Gastroesophageal sphincter (tissue), 4 donors: ENCODE measurements around the gene KCP. TPM values are rescaled to one million over a fixed set of nuclear protein-coding genes. Genes with fewer than 3 reads are reported as not detected.
A peak's percentile ranks its signal among the peaks of the same experiment; 100 is the strongest.

Experiments
- ATAC-seq: fragments of 150-250 bp; one replicate; pipeline ENCODE4 v1.9.1; 2016; ENCODE audit warnings: mild to moderate bottlenecking, moderate library complexity
- H3K27ac ChIP-seq, 4 donors: fragments of 200-600 bp; sonication (generic) in 3 of 4; 1 replicate in 3 of 4; 2 replicates in 1 of 4; pipeline ENCODE4 v1.5.1; 2016 to 2019
- H3K27me3 ChIP-seq: fragments of 200-600 bp; sonication (generic); one replicate; pipeline ENCODE4 v1.5.1; 2019
- H3K36me3 ChIP-seq, 2 donors: fragments of 200-600 bp; sonication (generic); one replicate each; pipeline ENCODE4 v1.5.1; 2019; ENCODE audit warnings: control low read depth in 1 of 2
- H3K4me1 ChIP-seq, 3 donors: fragments of 200-600 bp; sonication (generic); 1 replicate in 2 of 3; 2 replicates in 1 of 3; pipeline ENCODE4 v1.5.1; 2016 to 2019; ENCODE audit warnings: control low read depth in 2 of 3
- H3K4me3 ChIP-seq, 2 donors: fragments of 200-600 bp; sonication (generic); one replicate each; pipeline ENCODE4 v1.5.1; 2019; ENCODE audit warnings: mild to moderate bottlenecking in 1 of 2, moderate library complexity in 1 of 2
- H3K9me3 ChIP-seq, 3 donors: fragments of 200-600 bp; sonication (generic); one replicate each; pipeline ENCODE4 v1.5.1; 2017 to 2019; ENCODE audit warnings: control low read depth in 2 of 3
- EP300 ChIP-seq: sonication (generic); formaldehyde crosslinking; IDR thresholded peaks from one replicate; pipeline ENCODE4 v1.6.1; 2017; ENCODE audit warnings: antibody characterized with exemption, mild to moderate bottlenecking
- POLR2A ChIP-seq, 2 donors: fragments of 450-650 bp; IDR thresholded peaks; one replicate each; pipeline ENCODE4 v1.6.1; 2017; ENCODE audit warnings: antibody characterized with exemption in 2 of 2, mild to moderate bottlenecking in 2 of 2, moderate library complexity in 1 of 2
- POLR2AphosphoS5 ChIP-seq: sonication (generic); formaldehyde crosslinking; IDR thresholded peaks from one replicate; pipeline ENCODE4 v1.6.1; 2017; ENCODE audit warnings: antibody characterized with exemption
- WGBS, 2 donors: methylation state at CpG; one replicate each; pipeline ENCODE4 v1.1.5; 2018; ENCODE audit warnings: low coverage in 1 of 2; 5-methylcytosine and 5-hydroxymethylcytosine counted together
- total RNA-seq, 4 donors: library from RNA; depleted of rRNA; stranded (reverse); fragments of >200 nt; gene quantifications; one replicate each; pipeline ENCODE4 v1.1.0, GENCODE V29; 2016
- TF ChIP-seq, protein P1 (sequence below), 4 experiments: fragments of 200-600 bp in 2 of 4; fragments of 450-650 bp in 2 of 4; sonication (generic) in 1 of 4; IDR thresholded peaks; one replicate each; pipeline ENCODE4 v1.5.1; 2017 to 2019; ENCODE audit warnings: antibody characterized with exemption in 4 of 4, mild to moderate bottlenecking in 2 of 4, moderate library complexity in 2 of 4

The KCP gene
- total RNA-seq, 4 donors from 2014 or later = 0.31 to 0.67 TPM; not detected in 2

DNA sequence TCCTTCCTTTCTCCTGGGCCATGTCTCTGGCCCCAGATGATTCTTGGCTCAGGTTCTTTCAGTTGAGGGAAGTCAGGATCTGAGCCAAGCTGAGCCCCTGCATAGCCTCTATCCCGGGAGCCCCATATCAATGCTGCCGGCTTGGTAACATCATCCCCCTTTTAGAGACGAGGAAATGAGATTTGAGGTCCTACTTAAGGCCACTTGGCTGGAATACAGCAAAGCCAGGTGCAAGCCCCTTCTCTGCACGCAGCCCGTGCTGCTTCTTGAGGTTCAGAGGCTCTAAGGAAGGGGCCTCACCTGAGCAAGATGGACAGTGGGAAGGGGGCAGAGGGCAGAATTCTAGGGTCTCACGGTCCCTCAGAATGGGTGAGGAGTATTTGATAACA, 24.8 kb upstream of the KCP start:
- H3K27ac ChIP-seq = peak overlapping the region in 1 of 4 donors; percentile 6
- 45 to 100% methylated on average over 1 to 4 of the region's 6 CpGs for WGBS, 2 donors

DNA sequence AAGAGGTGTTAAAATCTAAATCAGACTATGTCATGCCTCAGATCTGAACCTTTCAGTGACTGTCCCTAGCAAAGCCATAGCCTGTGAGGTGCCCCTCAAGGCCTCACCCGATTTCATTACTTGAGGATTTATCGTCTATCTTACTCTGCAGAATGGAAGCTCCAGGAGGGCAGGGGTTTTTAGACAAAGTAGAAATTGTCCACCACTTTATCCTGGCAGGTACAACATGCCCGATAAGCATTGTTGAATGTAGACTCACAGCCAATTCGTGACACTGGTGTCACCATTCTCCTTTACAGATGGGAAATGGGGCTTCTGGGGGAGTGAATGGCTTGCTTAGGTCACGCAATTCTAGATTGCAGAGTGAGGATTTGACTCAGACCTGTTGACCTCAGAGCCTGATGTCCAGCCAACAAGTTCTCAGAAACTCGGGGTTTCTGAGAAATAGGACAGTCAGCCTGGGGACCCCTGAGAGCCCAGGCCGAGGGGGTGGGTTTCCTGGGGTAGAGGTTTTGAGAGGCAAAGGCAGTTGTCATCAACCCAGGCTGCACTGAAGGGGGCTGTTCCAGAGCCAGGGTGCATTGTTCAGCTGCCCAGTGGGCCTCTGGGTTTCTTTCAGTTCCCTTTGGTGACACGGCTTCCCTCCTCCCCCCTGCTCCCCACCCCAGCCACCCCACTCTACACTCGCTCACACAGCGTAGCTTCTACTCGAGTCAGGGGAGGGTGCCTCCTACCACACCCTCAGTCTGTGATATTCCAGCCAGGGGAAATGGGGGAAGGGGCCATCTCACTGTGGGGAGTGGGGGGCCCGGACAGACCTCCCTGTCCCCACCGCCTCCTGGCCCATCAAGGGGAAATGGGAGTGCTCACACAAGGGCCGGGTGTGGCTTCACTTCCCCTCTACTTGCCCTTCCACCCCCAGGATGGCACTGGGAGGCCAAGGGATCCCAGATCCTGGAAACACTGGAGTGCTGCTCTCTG, 24.1 kb upstream of the KCP start:
- peaks cover 62% of the 10 kb centered on the region for H3K27me3 ChIP-seq
- peak overlapping the region in 1 of 4 donors; percentile 6 for H3K27ac ChIP-seq
- TF ChIP-seq, protein P1, sequence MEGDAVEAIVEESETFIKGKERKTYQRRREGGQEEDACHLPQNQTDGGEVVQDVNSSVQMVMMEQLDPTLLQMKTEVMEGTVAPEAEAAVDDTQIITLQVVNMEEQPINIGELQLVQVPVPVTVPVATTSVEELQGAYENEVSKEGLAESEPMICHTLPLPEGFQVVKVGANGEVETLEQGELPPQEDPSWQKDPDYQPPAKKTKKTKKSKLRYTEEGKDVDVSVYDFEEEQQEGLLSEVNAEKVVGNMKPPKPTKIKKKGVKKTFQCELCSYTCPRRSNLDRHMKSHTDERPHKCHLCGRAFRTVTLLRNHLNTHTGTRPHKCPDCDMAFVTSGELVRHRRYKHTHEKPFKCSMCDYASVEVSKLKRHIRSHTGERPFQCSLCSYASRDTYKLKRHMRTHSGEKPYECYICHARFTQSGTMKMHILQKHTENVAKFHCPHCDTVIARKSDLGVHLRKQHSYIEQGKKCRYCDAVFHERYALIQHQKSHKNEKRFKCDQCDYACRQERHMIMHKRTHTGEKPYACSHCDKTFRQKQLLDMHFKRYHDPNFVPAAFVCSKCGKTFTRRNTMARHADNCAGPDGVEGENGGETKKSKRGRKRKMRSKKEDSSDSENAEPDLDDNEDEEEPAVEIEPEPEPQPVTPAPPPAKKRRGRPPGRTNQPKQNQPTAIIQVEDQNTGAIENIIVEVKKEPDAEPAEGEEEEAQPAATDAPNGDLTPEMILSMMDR (IDR thresholded peaks at IDR 0.05) = no peak
- no peak for TF ChIP-seq EP300
- TF ChIP-seq POLR2AphosphoS5 = no peak
- no peak for TF ChIP-seq POLR2A (IDR thresholded peaks at IDR 0.05)

More for the DNA sequence above, 24.8 kb upstream of the KCP start:
- Histone ChIP-seq H3K36me3 (no peaks in the 10 kb centered on the region), H3K4me1 (peaks cover 0 to 21% (median 10%) of the 10 kb centered on the region in 3 donors), H3K9me3 (no peaks in the 10 kb centered on the region), H3K4me3 (no peak overlapping the region), H3K27me3 (peaks cover 65% of the 10 kb centered on the region)
- no peak for ATAC-seq
- TF ChIP-seq EP300 (no peak), POLR2AphosphoS5 (no peak), POLR2A (IDR thresholded peaks at IDR 0.05) (no peak)
- TF ChIP-seq, protein P1 (IDR thresholded peaks at IDR 0.05) = no peak

DNA sequence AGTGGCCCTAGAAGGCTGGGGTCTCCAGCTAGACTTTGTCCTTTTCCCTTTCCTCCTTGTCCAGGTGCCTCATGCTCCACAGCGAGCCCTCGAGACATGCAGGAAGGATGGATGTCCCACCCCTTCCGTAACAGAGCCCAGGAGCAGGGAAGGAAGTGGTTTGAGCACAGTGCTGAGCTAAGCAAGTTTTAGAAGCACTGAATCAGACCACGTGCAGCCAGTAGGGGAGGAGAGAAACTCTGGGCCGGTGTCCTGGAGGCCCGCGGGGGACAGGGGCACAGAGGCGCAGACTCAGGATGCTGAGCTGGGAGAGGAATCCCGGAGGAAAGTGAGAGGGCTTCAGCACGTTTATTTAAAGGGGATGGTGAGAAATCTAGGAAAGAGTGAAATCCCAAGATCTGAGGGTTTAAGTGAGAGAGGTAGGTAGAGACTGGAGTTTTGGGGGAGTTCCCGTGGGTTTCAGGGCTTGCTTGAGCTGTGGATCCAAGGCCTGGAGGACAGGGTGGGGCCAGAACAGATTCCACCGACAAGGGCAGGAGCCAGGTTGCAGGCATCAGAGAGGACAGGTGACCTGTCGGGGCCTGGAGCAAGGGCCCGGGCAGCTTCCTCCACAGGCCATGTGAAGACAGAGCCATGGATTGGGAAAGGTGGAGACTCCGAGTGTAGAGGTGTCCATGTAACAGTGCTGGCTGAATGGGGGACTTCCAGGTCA, 22.8 kb upstream of the KCP start:
- Histone ChIP-seq H3K27ac (peak overlapping the region in 1 of 4 donors; percentile 14), H3K9me3 (no peaks in the 10 kb centered on the region), H3K36me3 (no peaks in the 10 kb centered on the region), H3K27me3 (peaks cover 62% of the 10 kb centered on the region), H3K4me3 (no peak overlapping the region), H3K4me1 (peaks cover 0 to 11% (median 3%) of the 10 kb centered on the region in 3 donors)
- 33 to 54% methylated on average over 8 to 10 of the region's 15 CpGs for WGBS, 2 donors
- no peak for ATAC-seq
- TF ChIP-seq POLR2A (IDR thresholded peaks at IDR 0.05) = no peak
- TF ChIP-seq, protein P1 (IDR thresholded peaks at IDR 0.05) = no peak
- TF ChIP-seq POLR2AphosphoS5 = no peak
- no peak for TF ChIP-seq EP300

More for the DNA sequence above, 24.1 kb upstream of the KCP start:
- Histone ChIP-seq H3K9me3 (no peaks in the 10 kb centered on the region), H3K36me3 (no peaks in the 10 kb centered on the region), H3K4me3 (no peak overlapping the region), H3K4me1 (peaks cover 0 to 21% (median 10%) of the 10 kb centered on the region in 3 donors)
- WGBS, 2 donors = 78 to 87% methylated on average over 4 to 5 of the region's 14 CpGs
- peak; percentile 24 for ATAC-seq

DNA sequence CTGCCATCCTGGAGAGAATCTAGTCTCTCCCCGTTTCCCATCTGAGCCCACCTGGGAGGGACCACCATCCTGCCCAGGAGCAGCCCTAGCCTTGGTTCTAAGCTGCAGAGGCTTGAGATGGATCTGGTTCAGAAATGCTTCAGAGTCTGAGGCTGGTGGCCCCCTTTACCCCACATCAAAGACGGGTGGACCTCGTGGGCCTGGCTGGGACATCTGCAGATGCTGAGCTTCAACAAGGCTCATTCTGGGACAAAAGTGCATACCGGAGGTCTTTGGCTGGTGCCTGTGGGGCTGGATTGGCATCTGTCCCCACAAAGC, 22.3 kb upstream of the KCP start:
- peaks cover 62% of the 10 kb centered on the region for H3K27me3 ChIP-seq
- H3K4me3 ChIP-seq = no peak overlapping the region
- H3K27ac ChIP-seq = no peak overlapping the region
- H3K36me3 ChIP-seq = no peaks in the 10 kb centered on the region
- H3K4me1 ChIP-seq = peaks cover 0 to 6% (median 0%) of the 10 kb centered on the region in 3 donors
- ATAC-seq = no peak
- no peak for TF ChIP-seq POLR2AphosphoS5
- H3K9me3 ChIP-seq = no peaks in the 10 kb centered on the region
- no CpG with 5 or more reads among the region's 4 CpGs for WGBS, 2 donors

DNA sequence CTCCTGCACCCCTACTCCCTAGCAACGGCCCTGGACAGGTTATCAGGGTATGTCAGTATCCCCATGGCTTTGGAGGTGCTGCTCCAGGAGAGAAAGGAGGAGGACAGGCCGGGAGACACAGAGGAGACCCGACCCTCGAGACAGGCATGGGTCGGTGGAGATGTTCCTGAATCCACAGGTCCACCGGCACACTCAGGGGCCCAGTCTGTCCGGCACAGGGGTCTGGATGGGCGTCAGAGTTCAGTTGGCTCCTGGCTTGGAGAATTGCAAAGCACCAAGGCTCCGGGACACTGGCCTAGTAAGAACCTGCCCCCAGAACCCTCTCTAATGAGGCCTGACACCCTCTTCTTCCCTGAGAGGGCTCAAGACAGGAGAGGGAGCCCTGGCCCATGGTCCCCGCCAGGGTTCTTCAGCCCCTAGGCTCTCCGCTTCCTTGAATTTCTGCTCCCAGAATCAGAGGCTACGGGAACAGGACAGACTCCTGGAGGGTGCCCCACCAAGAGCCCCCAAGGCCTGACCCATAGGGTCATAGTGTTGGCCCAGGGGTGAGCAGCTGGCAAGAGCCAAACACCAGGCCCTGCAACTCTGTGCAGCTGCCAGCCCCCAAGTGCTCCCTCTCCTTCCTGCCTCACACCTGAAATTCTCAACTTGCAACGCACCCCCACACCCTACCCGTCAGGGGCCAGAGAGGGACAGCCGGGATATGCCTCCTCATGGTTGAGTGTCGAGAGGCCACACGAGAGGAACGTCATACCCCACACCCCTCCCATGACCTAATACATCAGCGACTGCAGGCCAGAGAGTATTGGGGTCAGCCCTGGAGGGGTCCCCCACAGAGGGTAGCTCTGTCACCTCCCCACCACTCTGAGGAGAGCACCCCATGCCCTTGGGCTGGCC, 21.7 kb upstream of the KCP start:
- ATAC-seq = no peak
- 83 to 96% methylated on average over 1 to 5 of the region's 19 CpGs for WGBS, 2 donors
- peaks cover 0 to under 1% (median 0%) of the 10 kb centered on the region in 3 donors for H3K4me1 ChIP-seq
- H3K36me3 ChIP-seq = no peaks in the 10 kb centered on the region
- TF ChIP-seq EP300 = no peak
- TF ChIP-seq POLR2AphosphoS5 = no peak
- no peak for TF ChIP-seq POLR2A (IDR thresholded peaks at IDR 0.05)
- TF ChIP-seq, protein P1 (IDR thresholded peaks at IDR 0.05) = no peak
- H3K27me3 ChIP-seq = peaks cover 58% of the 10 kb centered on the region
- H3K27ac ChIP-seq = no peak overlapping the region
- H3K4me3 ChIP-seq = no peak overlapping the region
- no peaks in the 10 kb centered on the region for H3K9me3 ChIP-seq
